SK-N-SH treated with all-trans-retinoic acid at 6 μM for 48 hours (cell line): ENCODE data around the gene S100Z.

Experiments
- CSDC2 ChIP-seq: fragments of 250-450 bp; sonication (Bioruptor Pico); IDR thresholded peaks from 2 replicates; pipeline ENCODE4 v1.5.0; 2020; ENCODE audit warnings: mild to moderate bottlenecking, moderate library complexity
- ESRRG ChIP-seq: fragments of 250-450 bp; sonication (Bioruptor Pico); IDR thresholded peaks from 2 replicates; pipeline ENCODE4 v1.6.1; 2021; ENCODE audit warnings: mild to moderate bottlenecking
- ISL1 ChIP-seq: fragments of 250-450 bp; sonication (Bioruptor Pico); IDR thresholded peaks from 2 replicates; pipeline ENCODE4 v2.1.2; 2022; ENCODE audit warnings: mild to moderate bottlenecking, moderate library complexity
- RARB ChIP-seq: fragments of 250-450 bp; sonication (Bioruptor Pico); IDR thresholded peaks from 2 replicates; pipeline ENCODE4 v1.8.0; 2021; ENCODE audit warnings: mild to moderate bottlenecking, moderate library complexity
- TCF4 ChIP-seq: fragments of 250-450 bp; sonication (Bioruptor Pico); IDR thresholded peaks from 2 replicates; pipeline ENCODE4 v1.8.0; 2021; ENCODE audit warnings: mild to moderate bottlenecking, moderate library complexity, borderline replicate concordance
- TOX ChIP-seq: fragments of 250-450 bp; sonication (Bioruptor Pico); IDR thresholded peaks from 2 replicates; pipeline ENCODE4 v1.8.0; 2021; ENCODE audit warnings: mild to moderate bottlenecking, moderate library complexity, borderline replicate concordance
- ZC3H10 ChIP-seq: fragments of 250-450 bp; sonication (Bioruptor Pico); IDR thresholded peaks from 2 replicates; pipeline ENCODE4 v1.5.1; 2021; ENCODE audit warnings: mild to moderate bottlenecking, moderate library complexity
- ZFP3 ChIP-seq: fragments of 250-450 bp; sonication (Bioruptor Pico); IDR thresholded peaks from 2 replicates; pipeline ENCODE4 v1.5.0; 2020; ENCODE audit warnings: mild to moderate bottlenecking, moderate library complexity
- ZNF8 ChIP-seq: fragments of 450-650 bp; formaldehyde crosslinking; IDR thresholded peaks from 2 replicates; pipeline ENCODE4 v1.5.0; 2020; ENCODE audit warnings: mild to moderate bottlenecking, moderate library complexity
- TF ChIP-seq, protein P1 (sequence below): fragments of 250-450 bp; sonication (Bioruptor Pico); IDR thresholded peaks from 2 replicates; pipeline ENCODE4 v1.8.0; 2020; ENCODE audit warnings: mild to moderate bottlenecking, moderate library complexity, borderline replicate concordance
- TF ChIP-seq, protein P2 (sequence below): fragments of 250-450 bp; sonication (Bioruptor Pico); IDR thresholded peaks from 2 replicates; pipeline ENCODE4 v1.5.1; 2021; ENCODE audit warnings: mild to moderate bottlenecking, moderate library complexity
- TF ChIP-seq, protein P3 (sequence below): fragments of 250-450 bp; sonication (Bioruptor Pico); IDR thresholded peaks from 2 replicates; pipeline ENCODE4 v1.5.0; 2020; ENCODE audit warnings: mild to moderate bottlenecking, moderate library complexity

DNA sequence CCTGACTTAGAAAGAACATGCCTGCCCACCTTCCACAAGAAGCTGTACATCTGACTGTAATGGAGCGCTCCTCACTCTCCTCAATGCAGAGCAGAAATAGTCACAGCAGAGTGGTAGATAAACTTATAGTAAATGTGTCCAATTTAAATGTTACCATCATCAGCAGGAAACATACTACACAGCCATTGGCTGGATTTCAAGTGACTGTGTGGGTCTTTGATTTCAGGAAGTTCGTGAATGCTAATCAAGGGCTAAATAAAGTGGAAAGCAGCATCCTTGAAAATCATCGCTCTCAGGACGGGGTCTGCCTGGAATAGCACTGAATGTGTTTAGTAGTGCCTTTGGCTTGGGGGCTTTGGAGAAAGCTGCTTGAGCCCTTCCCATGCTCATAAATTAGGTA lies 70.7 kb downstream of the S100Z start:
- TF ChIP-seq ZC3H10 (no peak), CSDC2 (CRISPR knock-in tag) (no peak), ZFP3 (CRISPR knock-in tag) (no peak), TCF4 (no peak), ESRRG (CRISPR knock-in tag) (no peak), TOX (CRISPR knock-in tag) (no peak), ISL1 (CRISPR knock-in tag) (no peak), RARB (CRISPR knock-in tag) (no peak), ZNF8 (no peak)
- TF ChIP-seq, protein P1, sequence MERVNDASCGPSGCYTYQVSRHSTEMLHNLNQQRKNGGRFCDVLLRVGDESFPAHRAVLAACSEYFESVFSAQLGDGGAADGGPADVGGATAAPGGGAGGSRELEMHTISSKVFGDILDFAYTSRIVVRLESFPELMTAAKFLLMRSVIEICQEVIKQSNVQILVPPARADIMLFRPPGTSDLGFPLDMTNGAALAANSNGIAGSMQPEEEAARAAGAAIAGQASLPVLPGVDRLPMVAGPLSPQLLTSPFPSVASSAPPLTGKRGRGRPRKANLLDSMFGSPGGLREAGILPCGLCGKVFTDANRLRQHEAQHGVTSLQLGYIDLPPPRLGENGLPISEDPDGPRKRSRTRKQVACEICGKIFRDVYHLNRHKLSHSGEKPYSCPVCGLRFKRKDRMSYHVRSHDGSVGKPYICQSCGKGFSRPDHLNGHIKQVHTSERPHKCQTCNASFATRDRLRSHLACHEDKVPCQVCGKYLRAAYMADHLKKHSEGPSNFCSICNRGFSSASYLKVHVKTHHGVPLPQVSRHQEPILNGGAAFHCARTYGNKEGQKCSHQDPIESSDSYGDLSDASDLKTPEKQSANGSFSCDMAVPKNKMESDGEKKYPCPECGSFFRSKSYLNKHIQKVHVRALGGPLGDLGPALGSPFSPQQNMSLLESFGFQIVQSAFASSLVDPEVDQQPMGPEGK: no peak
- TF ChIP-seq, protein P2, sequence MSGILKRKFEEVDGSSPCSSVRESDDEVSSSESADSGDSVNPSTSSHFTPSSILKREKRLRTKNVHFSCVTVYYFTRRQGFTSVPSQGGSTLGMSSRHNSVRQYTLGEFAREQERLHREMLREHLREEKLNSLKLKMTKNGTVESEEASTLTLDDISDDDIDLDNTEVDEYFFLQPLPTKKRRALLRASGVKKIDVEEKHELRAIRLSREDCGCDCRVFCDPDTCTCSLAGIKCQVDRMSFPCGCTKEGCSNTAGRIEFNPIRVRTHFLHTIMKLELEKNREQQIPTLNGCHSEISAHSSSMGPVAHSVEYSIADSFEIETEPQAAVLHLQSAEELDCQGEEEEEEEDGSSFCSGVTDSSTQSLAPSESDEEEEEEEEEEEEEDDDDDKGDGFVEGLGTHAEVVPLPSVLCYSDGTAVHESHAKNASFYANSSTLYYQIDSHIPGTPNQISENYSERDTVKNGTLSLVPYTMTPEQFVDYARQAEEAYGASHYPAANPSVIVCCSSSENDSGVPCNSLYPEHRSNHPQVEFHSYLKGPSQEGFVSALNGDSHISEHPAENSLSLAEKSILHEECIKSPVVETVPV: no peak
- TF ChIP-seq, protein P3, sequence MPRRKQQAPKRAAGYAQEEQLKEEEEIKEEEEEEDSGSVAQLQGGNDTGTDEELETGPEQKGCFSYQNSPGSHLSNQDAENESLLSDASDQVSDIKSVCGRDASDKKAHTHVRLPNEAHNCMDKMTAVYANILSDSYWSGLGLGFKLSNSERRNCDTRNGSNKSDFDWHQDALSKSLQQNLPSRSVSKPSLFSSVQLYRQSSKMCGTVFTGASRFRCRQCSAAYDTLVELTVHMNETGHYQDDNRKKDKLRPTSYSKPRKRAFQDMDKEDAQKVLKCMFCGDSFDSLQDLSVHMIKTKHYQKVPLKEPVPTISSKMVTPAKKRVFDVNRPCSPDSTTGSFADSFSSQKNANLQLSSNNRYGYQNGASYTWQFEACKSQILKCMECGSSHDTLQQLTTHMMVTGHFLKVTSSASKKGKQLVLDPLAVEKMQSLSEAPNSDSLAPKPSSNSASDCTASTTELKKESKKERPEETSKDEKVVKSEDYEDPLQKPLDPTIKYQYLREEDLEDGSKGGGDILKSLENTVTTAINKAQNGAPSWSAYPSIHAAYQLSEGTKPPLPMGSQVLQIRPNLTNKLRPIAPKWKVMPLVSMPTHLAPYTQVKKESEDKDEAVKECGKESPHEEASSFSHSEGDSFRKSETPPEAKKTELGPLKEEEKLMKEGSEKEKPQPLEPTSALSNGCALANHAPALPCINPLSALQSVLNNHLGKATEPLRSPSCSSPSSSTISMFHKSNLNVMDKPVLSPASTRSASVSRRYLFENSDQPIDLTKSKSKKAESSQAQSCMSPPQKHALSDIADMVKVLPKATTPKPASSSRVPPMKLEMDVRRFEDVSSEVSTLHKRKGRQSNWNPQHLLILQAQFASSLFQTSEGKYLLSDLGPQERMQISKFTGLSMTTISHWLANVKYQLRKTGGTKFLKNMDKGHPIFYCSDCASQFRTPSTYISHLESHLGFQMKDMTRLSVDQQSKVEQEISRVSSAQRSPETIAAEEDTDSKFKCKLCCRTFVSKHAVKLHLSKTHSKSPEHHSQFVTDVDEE (CRISPR knock-in tag): no peak
